LNCAP (cell line): ENCODE results near the gene DPP6.

Experiments used
- CTCF ChIP-seq: fragments of 450-650 bp; IDR thresholded peaks from 2 replicates; pipeline ENCODE4 v1.5.1; 2017; ENCODE audit warnings: mild to moderate bottlenecking

Gene DPP6

DNA sequence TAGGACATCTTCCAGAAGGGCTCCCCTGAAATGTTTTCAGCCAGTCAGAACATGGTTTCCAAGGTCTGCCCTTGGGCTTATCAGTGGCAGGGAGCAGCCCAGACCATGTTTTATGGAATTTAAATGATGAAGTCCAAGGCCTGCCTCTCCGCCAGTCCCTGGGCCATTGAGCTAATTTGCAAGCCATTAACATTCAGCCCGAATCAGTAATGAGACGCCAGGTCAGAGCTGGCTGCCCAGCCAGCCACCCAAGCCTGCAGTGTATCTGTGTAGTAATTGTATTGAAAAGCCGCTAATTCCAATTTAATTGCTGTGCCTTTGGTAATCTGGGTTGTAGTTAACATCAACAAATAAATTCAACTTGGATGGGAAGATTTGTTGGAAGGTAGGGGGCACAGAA is 819.3 kb downstream of the DPP6 start:
- no peak for TF ChIP-seq CTCF

GRCh38 chr7:154871928-154872750 is 819.9 kb downstream of the DPP6 start:
- no peak for TF ChIP-seq CTCF

DNA sequence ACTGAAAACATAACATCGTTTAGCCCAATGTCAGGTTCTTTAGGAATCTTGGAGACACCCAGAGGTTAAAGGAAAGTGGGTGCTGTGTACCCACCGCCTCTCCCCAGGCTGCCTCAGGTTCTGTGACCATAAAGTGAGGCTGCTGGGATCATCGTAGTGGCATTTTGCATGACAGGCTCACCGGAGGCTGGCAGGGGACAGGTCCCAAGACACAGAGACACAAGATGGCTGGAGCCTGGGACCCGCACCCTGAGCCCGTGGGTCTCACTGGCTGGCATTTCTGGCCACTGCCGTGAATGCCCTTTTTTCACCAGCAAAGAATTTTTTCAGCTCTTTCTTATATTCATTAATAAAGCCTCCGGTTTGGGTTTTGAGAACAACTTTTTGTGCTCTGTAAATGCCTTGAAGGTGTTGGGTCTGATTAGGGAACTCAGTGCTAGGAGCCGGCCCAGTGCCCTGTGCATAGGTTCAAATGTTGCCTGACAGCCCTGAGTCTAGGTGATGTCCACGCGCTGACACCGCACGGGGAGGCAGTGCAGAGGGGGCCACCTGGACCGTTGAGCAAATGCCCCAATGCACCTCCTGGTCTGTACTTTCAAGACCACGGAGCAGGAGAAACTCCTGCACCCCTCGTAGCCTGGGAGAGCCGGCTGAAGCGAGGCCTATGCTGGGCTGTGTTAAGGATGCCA is 820.8 kb downstream of the DPP6 start:
- no peak for TF ChIP-seq CTCF

GRCh38 chr7:154873500-154874121 is 821.4 kb downstream of the DPP6 start:
- no peak for TF ChIP-seq CTCF

GRCh38 chr7:154874409-154875113 is 822.4 kb downstream of the DPP6 start:
- no peak for TF ChIP-seq CTCF

GRCh38 chr7:154875297-154875696 is 823.1 kb downstream of the DPP6 start:
- TF ChIP-seq CTCF, result no peak

DNA sequence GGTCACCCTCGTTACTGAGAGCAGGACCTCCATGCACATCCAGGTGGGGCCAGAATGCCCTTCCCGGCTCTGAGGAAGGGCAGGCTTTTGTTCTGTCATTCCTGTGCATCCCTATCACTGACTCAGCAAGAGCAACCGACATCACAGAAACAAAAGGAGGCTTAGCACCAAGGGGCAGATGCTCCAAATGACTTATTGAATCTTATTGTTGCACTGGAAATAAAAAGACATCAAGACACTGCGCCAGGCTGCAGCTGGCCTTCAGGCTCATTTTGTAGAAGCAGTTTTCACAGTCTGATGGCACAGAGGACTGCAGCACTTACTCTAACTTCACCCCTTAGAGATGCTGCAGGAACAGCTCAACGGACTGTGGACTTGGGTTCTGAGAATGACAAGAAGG is 824.3 kb downstream of the DPP6 start:
- no peak for TF ChIP-seq CTCF
